Retinal pigment epithelial cell (primary cell): ENCODE data around the gene OASL.

ENCODE experiments used
- DNase-seq: peaks from one replicate; pipeline ENCODE4 v3.0.0-alpha.2; 2010; ENCODE audit warnings: low read depth
- H3K4me3 ChIP-seq: 2 replicates; pipeline ENCODE4 v1.5.1; 2011; ENCODE audit warnings: mild to moderate bottlenecking, low read length, control low read depth, moderate library complexity
- TF ChIP-seq, protein P1 (sequence below): conservative IDR thresholded peaks from 2 replicates; pipeline ENCODE4 v1.5.1; 2011; ENCODE audit warnings: low read depth, low read length, control low read depth, inconsistent platforms

Gene OASL

GRCh38 chr12:121033625-121034349 is 5.3 kb downstream of the OASL start:
- no peak overlapping the region for H3K4me3 ChIP-seq
- TF ChIP-seq, protein P1, sequence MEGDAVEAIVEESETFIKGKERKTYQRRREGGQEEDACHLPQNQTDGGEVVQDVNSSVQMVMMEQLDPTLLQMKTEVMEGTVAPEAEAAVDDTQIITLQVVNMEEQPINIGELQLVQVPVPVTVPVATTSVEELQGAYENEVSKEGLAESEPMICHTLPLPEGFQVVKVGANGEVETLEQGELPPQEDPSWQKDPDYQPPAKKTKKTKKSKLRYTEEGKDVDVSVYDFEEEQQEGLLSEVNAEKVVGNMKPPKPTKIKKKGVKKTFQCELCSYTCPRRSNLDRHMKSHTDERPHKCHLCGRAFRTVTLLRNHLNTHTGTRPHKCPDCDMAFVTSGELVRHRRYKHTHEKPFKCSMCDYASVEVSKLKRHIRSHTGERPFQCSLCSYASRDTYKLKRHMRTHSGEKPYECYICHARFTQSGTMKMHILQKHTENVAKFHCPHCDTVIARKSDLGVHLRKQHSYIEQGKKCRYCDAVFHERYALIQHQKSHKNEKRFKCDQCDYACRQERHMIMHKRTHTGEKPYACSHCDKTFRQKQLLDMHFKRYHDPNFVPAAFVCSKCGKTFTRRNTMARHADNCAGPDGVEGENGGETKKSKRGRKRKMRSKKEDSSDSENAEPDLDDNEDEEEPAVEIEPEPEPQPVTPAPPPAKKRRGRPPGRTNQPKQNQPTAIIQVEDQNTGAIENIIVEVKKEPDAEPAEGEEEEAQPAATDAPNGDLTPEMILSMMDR = no peak
- DNase-seq = peak; percentile 31

- TF ChIP-seq, protein P1 = no peak
- no peak for DNase-seq
- no peak overlapping the region for H3K4me3 ChIP-seq
Measured at GRCh38 chr12:121030576-121031212, 8.4 kb downstream of the OASL start.

GRCh38 chr12:121026274-121027045 is 12.6 kb downstream of the OASL start:
- no peak overlapping the region for H3K4me3 ChIP-seq
- no peak for DNase-seq
- TF ChIP-seq, protein P1 = no peak

GRCh38 chr12:121025442-121026226 is 13.4 kb downstream of the OASL start:
- H3K4me3 ChIP-seq = no peak overlapping the region
- TF ChIP-seq, protein P1 = no peak
- DNase-seq = no peak

DNA sequence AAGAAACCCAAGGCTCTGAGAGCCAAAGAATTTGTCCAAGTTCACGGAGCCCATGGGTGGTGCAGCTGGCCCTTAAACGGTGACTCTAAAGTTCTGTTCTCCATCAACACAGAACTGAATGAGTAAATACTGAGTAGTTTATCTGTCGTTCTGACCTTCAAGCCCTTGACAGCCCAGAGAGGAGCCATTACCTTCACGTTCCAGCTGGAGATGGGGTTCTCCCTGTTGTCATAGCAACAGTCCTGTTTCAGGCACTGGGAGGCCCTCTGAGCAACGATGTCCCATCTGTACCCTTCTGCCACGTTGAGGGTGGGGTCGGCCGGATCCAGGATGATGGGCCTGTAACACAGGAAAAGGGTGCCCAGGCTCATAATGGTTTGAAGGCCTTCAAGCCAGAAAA is 15.2 kb downstream of the OASL start:
- DNase-seq = no peak
- no peak overlapping the region for H3K4me3 ChIP-seq
- TF ChIP-seq, protein P1 = no peak

DNA sequence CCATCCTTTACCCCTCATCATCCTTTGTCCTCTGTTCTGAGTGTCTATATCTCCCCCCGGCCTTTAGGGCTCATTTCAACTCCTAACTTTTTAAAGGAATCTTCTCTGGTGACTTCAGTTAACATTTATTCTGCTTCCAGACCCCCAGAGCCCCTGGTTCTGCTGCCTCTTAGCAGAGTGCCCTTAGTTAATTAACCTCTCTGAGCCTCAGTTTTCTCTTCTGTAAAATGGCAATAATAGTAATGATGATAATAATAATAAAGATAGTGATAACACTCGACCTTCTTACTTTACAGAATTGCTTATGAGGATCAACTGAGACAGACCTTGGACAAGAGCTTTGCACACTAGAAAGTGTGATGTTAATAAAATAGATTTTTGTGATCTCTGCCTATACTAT is 16.3 kb downstream of the OASL start:
- no peak for DNase-seq
- no peak overlapping the region for H3K4me3 ChIP-seq
- TF ChIP-seq, protein P1 = no peak
